Smooth muscle cell (in vitro differentiated cells): ENCODE data around the gene SSR1. TPM values are rescaled to one million over a fixed set of nuclear protein-coding genes. Genes with fewer than 3 reads are reported as not detected.

ENCODE experiments used
- DNase-seq: peaks from one replicate; lab custom pipeline; 2025; ENCODE audit not compliant: unreplicated experiment; lab: John Stamatoyannopoulos, UW
- H2AFZ ChIP-seq: fragments of 200-600 bp; sonication (generic); 2 replicates; pipeline ENCODE4 v1.6.0; 2016; ENCODE audit warnings: antibody characterized with exemption, low read depth, mild to moderate bottlenecking
- H3F3A ChIP-seq: fragments of 200-600 bp; sonication (generic); 2 replicates; pipeline ENCODE4 v1.6.0; 2017; ENCODE audit warnings: antibody characterized with exemption, low read depth
- H3K27ac ChIP-seq: fragments of 200-600 bp; sonication (generic); 2 replicates; pipeline ENCODE4 v1.5.1; 2016; ENCODE audit warnings: low read depth, mild to moderate bottlenecking
- H3K27me3 ChIP-seq: fragments of 200-600 bp; sonication (generic); 2 replicates; pipeline ENCODE4 v1.6.1; 2016; ENCODE audit warnings: low read depth, mild to moderate bottlenecking
- H3K36me3 ChIP-seq: fragments of 200-600 bp; sonication (generic); 2 replicates; pipeline ENCODE4 v1.5.1; 2016; ENCODE audit warnings: low read depth
- H3K4me1 ChIP-seq: fragments of 200-600 bp; sonication (generic); 2 replicates; pipeline ENCODE4 v1.5.1; 2016; ENCODE audit warnings: low read depth
- H3K4me2 ChIP-seq: fragments of 200-600 bp; sonication (generic); 2 replicates; pipeline ENCODE4 v1.6.0; 2016; ENCODE audit warnings: mild to moderate bottlenecking
- H3K4me3 ChIP-seq: fragments of 200-600 bp; sonication (generic); 2 replicates; pipeline ENCODE4 v1.5.1; 2016; ENCODE audit warnings: mild to moderate bottlenecking
- H3K79me2 ChIP-seq: fragments of 200-600 bp; sonication (generic); 2 replicates; pipeline ENCODE4 v1.6.0; 2016; ENCODE audit warnings: low read depth, mild to moderate bottlenecking
- H3K9ac ChIP-seq: fragments of 200-600 bp; sonication (generic); 2 replicates; pipeline ENCODE4 v1.6.0; 2016; ENCODE audit warnings: low read depth
- H3K9me3 ChIP-seq: fragments of 200-600 bp; sonication (generic); replicated peaks from 2 replicates; pipeline ENCODE4 v1.5.1; 2016; ENCODE audit warnings: low read depth
- H4K20me1 ChIP-seq: fragments of 200-600 bp; sonication (generic); 2 replicates; pipeline ENCODE4 v1.6.0; 2016; ENCODE audit warnings: low read depth
- WGBS: methylation state at CpG from one replicate; pipeline ENCODE4 v1.1.7; 2016; ENCODE audit warnings: low lambda C conversion rate; 5-methylcytosine and 5-hydroxymethylcytosine counted together
- polyA plus RNA-seq: library from polyadenylated mRNA; unstranded; fragments of >200 nt; fragmentation: Nextera tagmentation; extraction: Ambion mirVana; gene quantifications from 2 replicates; pipeline ENCODE4 v1.2.1, GENCODE V29; 2016
- total RNA-seq: library from RNA; depleted of rRNA; stranded (reverse); fragments of >200 nt; gene quantifications from 2 replicates; pipeline ENCODE4 v1.2.3, GENCODE V29; 2014
- TF ChIP-seq, protein P1 (sequence below): fragments of 200-600 bp; sonication (generic); IDR thresholded peaks from 2 replicates; pipeline ENCODE4 v1.5.1; 2017; ENCODE audit warnings: borderline replicate concordance, mild to moderate bottlenecking, antibody characterized with exemption; ENCODE audit not compliant: insufficient read depth, poor library complexity, severe bottlenecking

SSR1 gene
- total and polyA plus RNA-seq, 2 experiments from 2014 or later = 304 to 306 TPM

GRCh38 chr6:7258231-7258763 is 54.7 kb downstream of the SSR1 start:
- Histone ChIP-seq H3K79me2 (no peaks in the 10 kb centered on the region), H3K4me2 (no peak overlapping the region), H4K20me1 (no peaks in the 10 kb centered on the region), H3K27ac (no peak overlapping the region), H3K9me3 (no peaks in the 10 kb centered on the region), H3K4me3 (no peak overlapping the region), H3K4me1 (peaks cover 12% of the 10 kb centered on the region), H3F3A (no peaks in the 10 kb centered on the region), H3K9ac (no peak overlapping the region), H3K27me3 (no peaks in the 10 kb centered on the region), H2AFZ (no peak overlapping the region), H3K36me3 (no peaks in the 10 kb centered on the region)
- WGBS = 90% methylated on average over 9 of the region's 9 CpGs
- no peak for DNase-seq
- TF ChIP-seq, protein P1, sequence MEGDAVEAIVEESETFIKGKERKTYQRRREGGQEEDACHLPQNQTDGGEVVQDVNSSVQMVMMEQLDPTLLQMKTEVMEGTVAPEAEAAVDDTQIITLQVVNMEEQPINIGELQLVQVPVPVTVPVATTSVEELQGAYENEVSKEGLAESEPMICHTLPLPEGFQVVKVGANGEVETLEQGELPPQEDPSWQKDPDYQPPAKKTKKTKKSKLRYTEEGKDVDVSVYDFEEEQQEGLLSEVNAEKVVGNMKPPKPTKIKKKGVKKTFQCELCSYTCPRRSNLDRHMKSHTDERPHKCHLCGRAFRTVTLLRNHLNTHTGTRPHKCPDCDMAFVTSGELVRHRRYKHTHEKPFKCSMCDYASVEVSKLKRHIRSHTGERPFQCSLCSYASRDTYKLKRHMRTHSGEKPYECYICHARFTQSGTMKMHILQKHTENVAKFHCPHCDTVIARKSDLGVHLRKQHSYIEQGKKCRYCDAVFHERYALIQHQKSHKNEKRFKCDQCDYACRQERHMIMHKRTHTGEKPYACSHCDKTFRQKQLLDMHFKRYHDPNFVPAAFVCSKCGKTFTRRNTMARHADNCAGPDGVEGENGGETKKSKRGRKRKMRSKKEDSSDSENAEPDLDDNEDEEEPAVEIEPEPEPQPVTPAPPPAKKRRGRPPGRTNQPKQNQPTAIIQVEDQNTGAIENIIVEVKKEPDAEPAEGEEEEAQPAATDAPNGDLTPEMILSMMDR = no peak

- TF ChIP-seq, protein P1 = no peak
- H3K36me3 ChIP-seq = no peaks in the 10 kb centered on the region
- no peak overlapping the region for H3K4me2 ChIP-seq
- no peak overlapping the region for H3K9ac ChIP-seq
- H3K9me3 ChIP-seq = no peaks in the 10 kb centered on the region
- DNase-seq = no peak
- no peak overlapping the region for H3K27ac ChIP-seq
- no peaks in the 10 kb centered on the region for H3K79me2 ChIP-seq
- no peaks in the 10 kb centered on the region for H3K27me3 ChIP-seq
- peaks cover 12% of the 10 kb centered on the region for H3K4me1 ChIP-seq
- WGBS = 97% methylated on average over 18 of the region's 18 CpGs
- H2AFZ ChIP-seq = no peak overlapping the region
- no peaks in the 10 kb centered on the region for H3F3A ChIP-seq
- H3K4me3 ChIP-seq = no peak overlapping the region
- H4K20me1 ChIP-seq = no peaks in the 10 kb centered on the region
Observed at GRCh38 chr6:7257521-7258230, 55.3 kb downstream of the SSR1 start.

DNA sequence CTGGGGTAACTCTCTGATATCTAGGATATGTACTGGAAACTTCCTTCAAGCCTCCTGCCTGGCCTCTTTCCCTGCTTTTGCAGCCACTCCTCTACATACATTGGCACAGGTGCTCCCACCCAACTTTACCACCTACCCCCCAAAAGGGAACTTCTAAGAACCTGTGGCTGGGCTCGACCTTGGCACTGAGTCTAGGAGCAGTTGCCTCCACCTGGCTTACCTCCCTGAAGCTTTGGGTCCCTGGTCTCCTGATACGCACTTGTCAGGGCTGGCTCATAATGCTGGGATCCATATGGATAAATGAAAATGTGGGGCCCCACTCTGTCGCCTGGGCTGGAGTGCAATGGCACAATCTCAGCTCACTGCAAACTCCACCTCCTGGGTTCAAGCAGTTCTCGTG is 56.2 kb downstream of the SSR1 start:
- H3K9ac ChIP-seq = no peak overlapping the region
- no peak overlapping the region for H3K4me2 ChIP-seq
- H3K36me3 ChIP-seq = no peaks in the 10 kb centered on the region
- H3K27ac ChIP-seq = no peak overlapping the region
- H4K20me1 ChIP-seq = no peaks in the 10 kb centered on the region
- H3K4me3 ChIP-seq = no peak overlapping the region
- H3F3A ChIP-seq = no peaks in the 10 kb centered on the region
- 94% methylated on average over 4 of the region's 4 CpGs for WGBS
- no peak overlapping the region for H2AFZ ChIP-seq
- no peaks in the 10 kb centered on the region for H3K27me3 ChIP-seq
- no peaks in the 10 kb centered on the region for H3K9me3 ChIP-seq
- no peaks in the 10 kb centered on the region for H3K79me2 ChIP-seq
- H3K4me1 ChIP-seq = peaks cover 10% of the 10 kb centered on the region
- TF ChIP-seq, protein P1 = no peak
- no peak for DNase-seq

DNA sequence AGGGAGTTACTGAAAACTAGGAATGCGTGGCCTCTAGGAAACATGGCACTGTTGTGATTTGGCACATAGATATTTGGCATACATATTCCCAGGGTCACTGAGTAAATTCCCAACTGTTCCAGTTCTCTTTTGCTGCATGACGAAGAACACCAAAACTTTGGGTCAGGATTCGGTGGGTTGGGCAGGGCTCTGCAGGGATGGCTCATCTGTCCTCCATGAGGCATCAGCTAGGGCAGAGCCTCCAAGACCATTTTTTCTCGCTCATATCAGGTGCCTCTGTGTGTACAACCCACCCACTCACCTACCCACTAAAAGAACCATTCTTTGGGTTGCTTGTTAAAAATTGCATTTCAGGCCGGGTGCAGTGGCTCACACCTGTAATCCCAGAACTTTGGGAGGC is 57.1 kb downstream of the SSR1 start:
- H3K4me1 ChIP-seq = peaks cover 7% of the 10 kb centered on the region
- H3K4me3 ChIP-seq = no peak overlapping the region
- H3K27me3 ChIP-seq = no peaks in the 10 kb centered on the region
- no peak for DNase-seq
- H3F3A ChIP-seq = no peaks in the 10 kb centered on the region
- no peaks in the 10 kb centered on the region for H4K20me1 ChIP-seq
- no peaks in the 10 kb centered on the region for H3K9me3 ChIP-seq
- H3K79me2 ChIP-seq = no peaks in the 10 kb centered on the region
- no peak overlapping the region for H3K9ac ChIP-seq
- H3K36me3 ChIP-seq = no peaks in the 10 kb centered on the region
- no peak overlapping the region for H3K27ac ChIP-seq
- TF ChIP-seq, protein P1 = no peak
- H2AFZ ChIP-seq = no peak overlapping the region
- WGBS = 95% methylated on average over 5 of the region's 5 CpGs
- no peak overlapping the region for H3K4me2 ChIP-seq
